HepG2 (cell line): ENCODE results near the gene ENTPD5. TPM values are rescaled to one million over a fixed set of nuclear protein-coding genes. Genes with fewer than 3 reads are reported as not detected.

Experiments
- ATAC-seq: fragments of 200-7000 bp; cut with Tn5 transposase; 3 replicates; pipeline ENCODE4 v1.9.1; 2020; ENCODE audit warnings: mild to moderate bottlenecking, moderate library complexity
- BruUV-seq: library from RNA; stranded (reverse); fragments of 400-500 nt; replicated peaks from 2 replicates; lab custom pipeline; 2021; lab: Mats Ljungman, UMichigan
- CTCF ChIA-PET: fragments of 300-600 bp; formaldehyde crosslinking; extraction: SDS; loops from one replicate; lab custom pipeline; 2021; ENCODE audit warnings: low total read pairs, inconsistent platforms, low intra/inter-chr PET ratio; lab: Yijun Ruan, JAX
- POLR2A ChIA-PET: fragments of 350-600 bp; sonication (Branson Sonifier 250); formaldehyde crosslinking; loops from one replicate; lab custom pipeline; 2020; ENCODE audit warnings: antibody characterized with exemption, inconsistent platforms; lab: Yijun Ruan, JAX
- DNase-seq: peaks from one replicate; pipeline ENCODE4 v3.0.0-alpha.2; 2015; ENCODE audit warnings: low spot score
- FAIRE-seq: peaks from 3 replicates; lab custom pipeline; 2011; peaks lifted over from hg19 to GRCh38; lab: Jason Lieb, UNC
- H2AFZ ChIP-seq: one replicate; pipeline ENCODE4 v1.6.1; 2011; ENCODE audit warnings: low read length, inconsistent platforms
- H3K27ac ChIP-seq: fragments of 300-600 bp; 3 replicates; pipeline ENCODE4 v1.8.0; 2011; ENCODE audit warnings: mixed run types, mild to moderate bottlenecking, mixed read lengths, low read length, inconsistent platforms; ENCODE audit not compliant: insufficient read depth; ENCODE audit errors: extremely low read length
- H3K27me3 ChIP-seq, 2 experiments: fragments of 200-600 bp in 1 of 2; 2 replicates in 1 of 2; 3 replicates in 1 of 2; pipeline versions ENCODE4 v1.6.0 to v1.8.0; 2011; ENCODE audit warnings: low read length in 2 of 2, mild to moderate bottlenecking in 2 of 2, moderate library complexity in 2 of 2, inconsistent platforms in 1 of 2; ENCODE audit not compliant: insufficient read depth in 2 of 2, control insufficient read depth in 1 of 2
- H3K36me3 ChIP-seq, 2 experiments: fragments of 200-600 bp in 1 of 2; replicated peaks in 1 of 2; 2 replicates in 1 of 2; 3 replicates in 1 of 2; pipeline versions ENCODE4 v1.5.1 to v1.8.0; 2011; ENCODE audit warnings: low read length in 2 of 2, inconsistent platforms in 1 of 2; ENCODE audit not compliant: insufficient read depth in 2 of 2, control insufficient read depth in 1 of 2
- H3K4me1 ChIP-seq: 2 replicates; pipeline ENCODE4 v1.5.1; 2012; ENCODE audit warnings: low read length, inconsistent platforms; ENCODE audit not compliant: insufficient read depth
- H3K4me2 ChIP-seq: 2 replicates; pipeline ENCODE4 v1.6.0; 2011; ENCODE audit warnings: low read depth, low read length, inconsistent platforms
- H3K4me3 ChIP-seq, 3 experiments: fragments of 200-600 bp in 1 of 3; sonication (generic), shearing (Covaris generic) in 1 of 3; replicated peaks in 1 of 3; 2 replicates each; pipeline ENCODE4 v1.5.1; 2011 to 2016; ENCODE audit warnings: low read length in 3 of 3, inconsistent platforms in 2 of 3, low read depth in 2 of 3, mild to moderate bottlenecking in 2 of 3, control low read depth in 1 of 3, mixed read lengths in 1 of 3; ENCODE audit not compliant: insufficient read depth in 1 of 3
- H3K79me2 ChIP-seq: one replicate; pipeline ENCODE4 v1.6.1; 2011; ENCODE audit warnings: low read length, inconsistent platforms; ENCODE audit not compliant: insufficient read depth
- H3K9ac ChIP-seq: 2 replicates; pipeline ENCODE4 v1.6.0; 2011; ENCODE audit warnings: mild to moderate bottlenecking, low read depth, low read length, inconsistent platforms; ENCODE audit not compliant: insufficient read depth
- H3K9me3 ChIP-seq: 2 replicates; pipeline ENCODE4 v1.5.1; 2012; ENCODE audit warnings: mild to moderate bottlenecking, low read length
- H4K20me1 ChIP-seq: 2 replicates; pipeline ENCODE4 v1.6.0; 2011; ENCODE audit warnings: inconsistent platforms, mild to moderate bottlenecking, low read length, moderate library complexity; ENCODE audit not compliant: insufficient read depth
- ARNT ChIP-seq: fragments of 450-650 bp; IDR thresholded peaks from 2 replicates; pipeline ENCODE4 v1.6.1; 2017
- JUNB ChIP-seq: sonication (generic); formaldehyde crosslinking; IDR thresholded peaks from 2 replicates; pipeline ENCODE4 v1.8.0; 2022; ENCODE audit warnings: missing genetic modification reagents, mild to moderate bottlenecking, borderline replicate concordance
- MAFG ChIP-seq: sonication (generic); formaldehyde crosslinking; IDR thresholded peaks from 2 replicates; pipeline ENCODE4 v1.5.1; 2020; ENCODE audit warnings: mild to moderate bottlenecking, missing genetic modification reagents
- MED1 ChIP-seq: sonication (generic); formaldehyde crosslinking; IDR thresholded peaks from 2 replicates; pipeline ENCODE4 v1.4.0; 2020; ENCODE audit warnings: missing genetic modification reagents
- NFE2L2 ChIP-seq: fragments of 150-350 bp; IDR thresholded peaks from 2 replicates; pipeline ENCODE4 v1.6.1; 2014; ENCODE audit warnings: low read length
- REPIN1 ChIP-seq: sonication (generic); formaldehyde crosslinking; IDR thresholded peaks from 2 replicates; pipeline ENCODE4 v1.8.0; 2022; ENCODE audit warnings: missing genetic modification reagents, low read depth, mild to moderate bottlenecking, borderline replicate concordance
- SMAD3 ChIP-seq: sonication (generic); formaldehyde crosslinking; IDR thresholded peaks from 2 replicates; pipeline ENCODE4 v1.4.0; 2020; ENCODE audit warnings: missing genetic modification reagents
- TEAD2 ChIP-seq: sonication (generic); formaldehyde crosslinking; IDR thresholded peaks from 2 replicates; pipeline ENCODE4 v1.9.0; 2021; ENCODE audit warnings: missing genetic modification reagents
- ZFP37 ChIP-seq: sonication (generic); formaldehyde crosslinking; IDR thresholded peaks from 2 replicates; pipeline ENCODE4 v1.4.0; 2020; ENCODE audit warnings: missing genetic modification reagents, borderline replicate concordance
- ZFYVE20 ChIP-seq: sonication (generic); formaldehyde crosslinking; IDR thresholded peaks from 2 replicates; pipeline ENCODE4 v1.8.0; 2023; ENCODE audit warnings: low read depth, mild to moderate bottlenecking, moderate library complexity, missing genetic modification reagents, borderline replicate concordance
- ZNF546 ChIP-seq: sonication (generic); formaldehyde crosslinking; conservative IDR thresholded peaks from 2 replicates; pipeline ENCODE4 v1.8.1; 2023; ENCODE audit warnings: mild to moderate bottlenecking, missing genetic modification reagents
- ZNF574 ChIP-seq: sonication (generic); formaldehyde crosslinking; IDR thresholded peaks from 2 replicates; pipeline ENCODE4 v1.4.0; 2020; ENCODE audit warnings: missing genetic modification reagents
- ZNF773 ChIP-seq: sonication (generic); formaldehyde crosslinking; IDR thresholded peaks from 2 replicates; pipeline ENCODE4 v1.4.0; 2020; ENCODE audit warnings: missing genetic modification reagents, borderline replicate concordance
- ZNF784 ChIP-seq: sonication (generic); formaldehyde crosslinking; IDR thresholded peaks from 2 replicates; pipeline ENCODE4 v1.5.1; 2020; ENCODE audit warnings: missing genetic modification reagents, mild to moderate bottlenecking, borderline replicate concordance
- ZNF790 ChIP-seq: sonication (generic); formaldehyde crosslinking; IDR thresholded peaks from 2 replicates; pipeline ENCODE4 v1.8.0; 2022; ENCODE audit warnings: missing genetic modification reagents, mild to moderate bottlenecking, borderline replicate concordance
- WGBS: methylation state at CpG from one replicate; pipeline ENCODE4 v1.1.6; 2017; ENCODE audit warnings: low lambda C conversion rate; 5-methylcytosine and 5-hydroxymethylcytosine counted together
- in situ Hi-C: cut with HindIII; loops from 2 replicates; pipeline ENCODE4 v1.10.0; 2017; ENCODE audit warnings: low pct_unique_long_range_greater_than_20kb; ENCODE audit not compliant: extremely low pct_ligation_motif_present
- intact Hi-C: fragments of 100-400 bp; cut with micrococcal nuclease; formaldehyde crosslinking; loops from one replicate; pipeline ENCODE4 v1.10.0; 2022; ENCODE audit not compliant: unreplicated experiment
- polyA plus RNA-seq, 8 experiments: library from polyadenylated mRNA; depleted of rRNA in 3 of 8; stranded (reverse) in 7 of 8; unstranded in 1 of 8; fragments of >200 nt; fragmentation: Illumina TruSeq in 4 of 8; extraction: Trizol in 4 of 8; gene quantifications; 2 replicates each; pipeline versions ENCODE4 v1.2.1 to v1.2.3, GENCODE V29; 2011 to 2016; ENCODE audit warnings: low read depth in 4 of 8, missing spikeins in 1 of 8, mixed read lengths in 1 of 8; ENCODE audit not compliant: insufficient read depth in 1 of 8
- total RNA-seq, 5 experiments: library from RNA; depleted of rRNA; stranded (reverse); fragments of >200 nt; fragmentation: Illumina TruSeq; extraction: Trizol; gene quantifications; 2 replicates each; pipeline ENCODE4 v1.2.3, GENCODE V29; 2016; ENCODE audit warnings: low read depth in 1 of 5

ENTPD5 gene
- total and polyA plus RNA-seq, 2 of the 13 experiments (the other 11 are each of a cell fraction or from before 2014, with no cell fraction given), result 33.8 to 43.3 TPM

- ATAC-seq (no peak), DNase-seq (no peak), FAIRE-seq (no peak)
- in situ Hi-C loops (loop anchor here (25.0 kb wide), 1 partner anchor 298 kb away; no protein-coding TSS in a partner anchor), intact Hi-C loops (loop anchor here (5.0 kb wide), 2 partner anchors 38 to 83 kb away; partner anchors contain the start of genes COQ6 and FAM161B)
- no peaks in the 10 kb centered on the region for H3K79me2 ChIP-seq
- TF ChIP-seq MAFG (CRISPR knock-in tag), result no peak
- TF ChIP-seq ZNF546 (CRISPR knock-in tag), result no peak
- TF ChIP-seq ZNF773 (CRISPR knock-in tag), result no peak
- no peak for TF ChIP-seq REPIN1
- no peak for TF ChIP-seq ARNT
- no peak for TF ChIP-seq ZFP37
- TF ChIP-seq ZNF790 (CRISPR knock-in tag), result no peak
- TF ChIP-seq SMAD3, result no peak
- TF ChIP-seq JUNB, result no peak
- TF ChIP-seq NFE2L2, result no peak
- no peak for TF ChIP-seq ZNF784
- TF ChIP-seq ZFYVE20 (CRISPR knock-in tag), result no peak
- no peak for TF ChIP-seq TEAD2 (CRISPR knock-in tag)
- TF ChIP-seq ZNF574 (CRISPR knock-in tag), result no peak
- TF ChIP-seq MED1 (CRISPR knock-in tag), result no peak
- H3K9ac ChIP-seq, result no peak overlapping the region
- H3K27ac ChIP-seq, result no peak overlapping the region
- no peaks in the 10 kb centered on the region for H3K4me1 ChIP-seq
- ChIA-PET CTCF (no interaction called here), POLR2A (interaction anchor here (1.8 kb wide), 1 partner anchor 38 kb away, joined by 6 read pairs; no protein-coding TSS in a partner anchor)
- no peaks in the 10 kb centered on the region for H3K36me3 ChIP-seq
- no peak overlapping the region for H3K4me2 ChIP-seq
- H3K4me3 ChIP-seq, result no peak overlapping the region
- BruUV-seq, result no TSS peak
- no peaks in the 10 kb centered on the region for H3K9me3 ChIP-seq
- no peaks in the 10 kb centered on the region for H3K27me3 ChIP-seq
- no peak overlapping the region for H2AFZ ChIP-seq
- WGBS, result 95% methylated on average over 4 of the region's 4 CpGs
- no peaks in the 10 kb centered on the region for H4K20me1 ChIP-seq
These were observed 16.5 kb upstream of the ENTPD5 start for GRCh38 chr14:74035556-74035955.
